CD4-positive, alpha-beta T cell treated with Interleukin-2 at 100 ng/mL for 4 hours (primary cell): ENCODE measurements around the gene ZNF277.

Experiments used
- DNase-seq: peaks from one replicate; pipeline ENCODE4 v3.0.0-alpha.2; 2020; ENCODE audit warnings: low spot score

The ZNF277 gene

GRCh38 chr7:112185005-112185834 is 21.3 kb upstream of the ZNF277 start:
- DNase-seq, result no peak

GRCh38 chr7:112186300-112186699 is 20.2 kb upstream of the ZNF277 start:
- no peak for DNase-seq

GRCh38 chr7:112188257-112188656 is 18.2 kb upstream of the ZNF277 start:
- no peak for DNase-seq

GRCh38 chr7:112189691-112190090 is 16.8 kb upstream of the ZNF277 start:
- DNase-seq, result no peak

- no peak for DNase-seq
Observed at GRCh38 chr7:112190120-112190519, 16.4 kb upstream of the ZNF277 start.

- no peak for DNase-seq
Observed at GRCh38 chr7:112192236-112193154, 14.0 kb upstream of the ZNF277 start.

- no peak for DNase-seq
Observed at GRCh38 chr7:112193915-112194502, 12.5 kb upstream of the ZNF277 start.

GRCh38 chr7:112195717-112196116 is 10.8 kb upstream of the ZNF277 start:
- no peak for DNase-seq

- no peak for DNase-seq
Observed at GRCh38 chr7:112197322-112197721, 9.2 kb upstream of the ZNF277 start.

- DNase-seq, result no peak
Observed at GRCh38 chr7:112199035-112199655, 7.3 kb upstream of the ZNF277 start.

GRCh38 chr7:112199672-112200071 is 6.8 kb upstream of the ZNF277 start:
- DNase-seq, result no peak

- no peak for DNase-seq
Observed at GRCh38 chr7:112201411-112201810, 5.1 kb upstream of the ZNF277 start.

- DNase-seq, result no peak
Observed at GRCh38 chr7:112201839-112202238, 4.7 kb upstream of the ZNF277 start.

GRCh38 chr7:112202816-112203215 is 3.7 kb upstream of the ZNF277 start:
- peak; percentile 20 for DNase-seq

GRCh38 chr7:112203365-112203739 is 3.1 kb upstream of the ZNF277 start:
- DNase-seq, result no peak

GRCh38 chr7:112204499-112205342 is 1.8 kb upstream of the ZNF277 start:
- DNase-seq, result peak; percentile 3

- DNase-seq, result peak; percentile 23
Observed at GRCh38 chr7:112205343-112206237, 905 bp upstream of the ZNF277 start.

GRCh38 chr7:112206991-112207592 is 597 bp downstream of the ZNF277 start:
- DNase-seq, result no peak

- no peak for DNase-seq
Observed at GRCh38 chr7:112207765-112208164, 1.3 kb downstream of the ZNF277 start.
